Kidney epithelial cell (primary cell): ENCODE data around the gene AMOT. TPM values are rescaled to one million over a fixed set of nuclear protein-coding genes. Genes with fewer than 3 reads are reported as not detected.

Experiments
- DNase-seq: peaks from one replicate; pipeline ENCODE4 v3.0.0-alpha.2; 2010; ENCODE audit warnings: low read depth
- H3K27me3 ChIP-seq: 2 replicates; pipeline ENCODE4 v1.6.0; 2011; ENCODE audit warnings: low read length; ENCODE audit not compliant: control insufficient read depth, insufficient read depth
- H3K36me3 ChIP-seq: 2 replicates; pipeline ENCODE4 v1.5.1; 2011; ENCODE audit warnings: low read length; ENCODE audit not compliant: control insufficient read depth, insufficient read depth
- H3K4me3 ChIP-seq: 2 replicates; pipeline ENCODE4 v1.5.1; 2011; ENCODE audit warnings: low read depth, mild to moderate bottlenecking, control low read depth, low read length
- total RNA-seq: library from RNA; depleted of rRNA; stranded (reverse); fragments of >200 nt; gene quantifications from 2 replicates; pipeline ENCODE4 v1.2.3, GENCODE V29; 2015
- TF ChIP-seq, protein P1 (sequence below): IDR thresholded peaks from 2 replicates; pipeline ENCODE4 v1.5.1; 2011; ENCODE audit warnings: mild to moderate bottlenecking, moderate library complexity, low read length, control low read depth, inconsistent platforms; ENCODE audit not compliant: insufficient read depth, poor library complexity, severe bottlenecking

AMOT gene
- total RNA-seq, 1 donor from 2014 or later: 36.5 TPM

DNA sequence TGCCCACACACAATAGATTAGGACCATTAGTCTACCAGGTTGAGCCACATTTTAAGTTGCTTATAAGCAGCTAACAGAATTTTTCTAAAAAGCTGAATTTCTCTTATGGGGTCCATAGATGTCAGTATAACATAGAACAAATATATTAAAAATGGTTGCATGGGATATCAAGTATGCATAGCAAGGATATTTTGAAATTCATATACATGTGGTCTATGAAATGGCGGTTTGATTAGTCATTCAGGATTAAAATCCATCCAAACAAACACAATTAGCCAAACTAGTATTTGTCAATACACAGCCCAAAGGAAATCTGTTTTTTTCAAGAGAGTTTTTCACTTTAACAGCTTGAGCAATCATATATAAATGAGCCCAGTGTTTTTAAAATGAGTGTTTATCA is 33.5 kb upstream of the AMOT start:
- Histone ChIP-seq H3K36me3 (no peaks in the 10 kb centered on the region), H3K27me3 (no peaks in the 10 kb centered on the region), H3K4me3 (no peak overlapping the region)
- DNase-seq: no peak
- TF ChIP-seq, protein P1, sequence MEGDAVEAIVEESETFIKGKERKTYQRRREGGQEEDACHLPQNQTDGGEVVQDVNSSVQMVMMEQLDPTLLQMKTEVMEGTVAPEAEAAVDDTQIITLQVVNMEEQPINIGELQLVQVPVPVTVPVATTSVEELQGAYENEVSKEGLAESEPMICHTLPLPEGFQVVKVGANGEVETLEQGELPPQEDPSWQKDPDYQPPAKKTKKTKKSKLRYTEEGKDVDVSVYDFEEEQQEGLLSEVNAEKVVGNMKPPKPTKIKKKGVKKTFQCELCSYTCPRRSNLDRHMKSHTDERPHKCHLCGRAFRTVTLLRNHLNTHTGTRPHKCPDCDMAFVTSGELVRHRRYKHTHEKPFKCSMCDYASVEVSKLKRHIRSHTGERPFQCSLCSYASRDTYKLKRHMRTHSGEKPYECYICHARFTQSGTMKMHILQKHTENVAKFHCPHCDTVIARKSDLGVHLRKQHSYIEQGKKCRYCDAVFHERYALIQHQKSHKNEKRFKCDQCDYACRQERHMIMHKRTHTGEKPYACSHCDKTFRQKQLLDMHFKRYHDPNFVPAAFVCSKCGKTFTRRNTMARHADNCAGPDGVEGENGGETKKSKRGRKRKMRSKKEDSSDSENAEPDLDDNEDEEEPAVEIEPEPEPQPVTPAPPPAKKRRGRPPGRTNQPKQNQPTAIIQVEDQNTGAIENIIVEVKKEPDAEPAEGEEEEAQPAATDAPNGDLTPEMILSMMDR: no peak

DNA sequence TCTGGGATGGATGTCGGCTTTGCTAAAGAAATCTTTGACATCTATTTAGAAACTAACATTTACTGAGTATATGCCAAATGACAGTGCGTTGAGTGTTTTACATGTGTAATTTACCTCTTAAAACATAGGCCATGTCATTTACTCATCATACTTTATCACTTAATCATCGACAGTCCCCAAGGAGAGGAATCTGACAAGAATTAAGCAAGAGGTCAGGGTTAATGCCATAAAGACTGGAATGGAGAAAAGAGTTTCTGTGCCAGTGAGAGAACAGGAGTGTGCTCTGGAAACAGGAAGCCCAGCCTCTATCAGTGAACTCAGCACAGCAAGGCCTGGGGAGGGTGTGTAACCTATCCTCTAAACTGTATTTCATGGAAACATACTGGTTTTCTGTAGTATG is 28.0 kb upstream of the AMOT start:
- DNase-seq: no peak
- TF ChIP-seq, protein P1: no peak
- no peak overlapping the region for H3K4me3 ChIP-seq
- H3K27me3 ChIP-seq: no peaks in the 10 kb centered on the region
- H3K36me3 ChIP-seq: no peaks in the 10 kb centered on the region

DNA sequence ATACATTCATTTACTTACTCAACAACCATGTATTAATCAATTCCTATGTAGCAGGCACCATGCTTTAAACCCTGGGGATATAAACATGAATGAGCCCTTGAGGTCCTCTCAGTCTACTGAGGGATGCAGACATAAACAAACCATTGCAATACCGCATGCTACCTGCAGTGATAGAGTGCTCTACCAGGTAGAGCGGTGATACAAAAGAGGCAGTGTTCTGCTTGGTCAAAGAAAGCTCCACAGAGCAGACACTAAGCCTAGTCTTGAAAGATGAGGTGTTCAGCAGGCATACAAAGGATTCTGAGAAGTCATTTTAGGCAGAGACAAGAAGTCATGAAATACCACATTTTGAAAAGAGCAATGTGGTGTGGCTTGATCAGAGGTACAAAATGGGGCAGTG is 26.9 kb upstream of the AMOT start:
- DNase-seq: no peak
- Histone ChIP-seq H3K27me3 (no peaks in the 10 kb centered on the region), H3K4me3 (no peak overlapping the region), H3K36me3 (no peaks in the 10 kb centered on the region)
- TF ChIP-seq, protein P1: no peak

DNA sequence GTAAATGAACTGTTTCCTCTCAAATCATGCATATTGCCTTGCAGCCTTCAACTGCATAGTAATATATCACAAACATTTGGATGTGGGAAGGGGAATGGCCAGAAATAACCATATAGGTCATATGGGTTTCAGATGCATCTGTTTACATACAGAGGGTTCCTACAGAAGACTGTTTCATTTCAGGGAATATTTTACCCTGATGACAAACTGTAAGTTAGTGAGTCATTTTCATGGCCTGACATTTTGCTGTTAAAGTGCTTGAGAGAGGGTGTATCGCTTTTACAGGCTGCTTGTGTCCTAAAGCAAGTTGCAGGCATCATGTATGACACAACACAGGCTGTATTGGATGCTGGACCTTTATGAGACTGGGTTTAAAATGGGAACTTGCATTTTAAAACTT is 25.5 kb upstream of the AMOT start:
- H3K27me3 ChIP-seq: no peaks in the 10 kb centered on the region
- TF ChIP-seq, protein P1: no peak

DNA sequence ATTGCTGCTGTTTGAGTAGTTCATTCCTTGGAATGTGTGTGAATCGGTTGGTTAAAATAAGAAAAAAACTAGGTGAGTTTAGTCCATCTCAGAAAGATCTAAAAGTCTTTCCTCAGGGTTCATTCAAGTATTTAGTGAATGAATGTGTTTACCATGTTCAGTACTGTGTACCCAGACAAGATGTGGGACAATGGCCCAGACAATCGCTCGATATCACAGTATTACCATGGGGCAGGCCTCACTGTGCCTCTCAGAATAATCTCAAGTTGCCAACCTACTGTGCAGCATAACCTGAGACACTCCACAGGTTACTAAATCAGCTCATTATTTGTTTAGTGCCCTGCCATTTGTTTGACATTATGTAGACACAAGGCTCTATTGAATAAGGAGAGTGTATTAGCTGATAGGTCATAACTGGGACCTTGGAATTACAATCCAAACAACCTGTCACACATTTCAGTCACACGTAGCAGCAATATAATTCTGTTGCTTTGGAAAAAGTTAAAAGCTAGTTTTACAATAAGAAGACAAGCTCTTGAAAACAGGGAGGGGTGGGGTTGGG is 24.9 kb upstream of the AMOT start:
- Histone ChIP-seq H3K27me3 (no peaks in the 10 kb centered on the region), H3K4me3 (no peak overlapping the region), H3K36me3 (no peaks in the 10 kb centered on the region)
- DNase-seq: no peak
- TF ChIP-seq, protein P1: no peak

More for the DNA sequence above, 25.5 kb upstream of the AMOT start:
- DNase-seq: no peak
- Histone ChIP-seq H3K36me3 (no peaks in the 10 kb centered on the region), H3K4me3 (no peak overlapping the region)

DNA sequence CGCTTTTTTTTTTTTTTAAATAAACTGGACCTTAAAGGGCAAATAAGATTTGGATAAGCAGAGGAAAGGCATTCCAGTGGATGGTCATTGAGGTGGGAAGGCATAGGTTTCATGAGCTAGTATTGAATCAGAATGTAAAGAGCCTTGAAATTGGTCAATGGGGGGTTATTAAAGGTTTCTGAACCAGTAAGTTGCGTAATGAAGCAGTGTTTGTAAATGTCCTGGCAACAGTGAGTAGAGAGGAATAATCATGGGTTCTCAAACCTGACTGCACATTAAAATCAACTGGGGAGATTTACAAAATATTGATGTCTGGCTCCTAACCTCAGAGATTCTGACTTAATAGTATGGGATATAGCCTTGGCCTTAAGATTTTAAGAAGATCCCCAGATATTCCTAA is 23.2 kb upstream of the AMOT start:
- H3K4me3 ChIP-seq: no peak overlapping the region
- no peaks in the 10 kb centered on the region for H3K36me3 ChIP-seq
- DNase-seq: no peak
- H3K27me3 ChIP-seq: no peaks in the 10 kb centered on the region
- TF ChIP-seq, protein P1: no peak
